ENCODE results near the gene FAM193B.

Gene FAM193B

GRCh38 chr5:177515580-177515979, 38.8 kb downstream of the FAM193B start:
- no peak for DNase-seq (ENCODE audit: low read depth, low spot score)

DNA sequence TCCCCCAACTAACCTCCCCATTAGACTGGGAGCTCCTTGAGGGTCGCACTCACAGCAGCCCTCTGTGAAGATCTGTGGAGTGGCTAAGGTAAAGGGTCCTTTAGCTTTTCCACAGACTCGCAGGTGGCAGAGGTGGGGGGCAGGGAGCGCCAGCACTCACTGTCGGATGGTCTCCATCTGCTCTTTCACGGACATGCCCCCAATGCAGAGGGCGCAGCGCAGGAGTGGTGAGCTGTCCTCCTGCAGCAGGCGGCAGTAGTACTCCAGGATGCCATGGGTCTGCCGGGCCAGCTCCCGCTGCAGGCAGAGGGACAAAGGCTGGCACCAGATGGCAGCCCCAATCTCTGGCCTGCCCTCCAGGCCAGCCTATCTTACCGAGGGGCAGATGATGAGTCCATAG, 39.8 kb downstream of the FAM193B start:
- DNase-seq (ENCODE audit: low read depth, low spot score), result no peak

GRCh38 chr5:177513500-177513899, 40.9 kb downstream of the FAM193B start:
- DNase-seq (ENCODE audit: low read depth, low spot score), result no peak

DNA sequence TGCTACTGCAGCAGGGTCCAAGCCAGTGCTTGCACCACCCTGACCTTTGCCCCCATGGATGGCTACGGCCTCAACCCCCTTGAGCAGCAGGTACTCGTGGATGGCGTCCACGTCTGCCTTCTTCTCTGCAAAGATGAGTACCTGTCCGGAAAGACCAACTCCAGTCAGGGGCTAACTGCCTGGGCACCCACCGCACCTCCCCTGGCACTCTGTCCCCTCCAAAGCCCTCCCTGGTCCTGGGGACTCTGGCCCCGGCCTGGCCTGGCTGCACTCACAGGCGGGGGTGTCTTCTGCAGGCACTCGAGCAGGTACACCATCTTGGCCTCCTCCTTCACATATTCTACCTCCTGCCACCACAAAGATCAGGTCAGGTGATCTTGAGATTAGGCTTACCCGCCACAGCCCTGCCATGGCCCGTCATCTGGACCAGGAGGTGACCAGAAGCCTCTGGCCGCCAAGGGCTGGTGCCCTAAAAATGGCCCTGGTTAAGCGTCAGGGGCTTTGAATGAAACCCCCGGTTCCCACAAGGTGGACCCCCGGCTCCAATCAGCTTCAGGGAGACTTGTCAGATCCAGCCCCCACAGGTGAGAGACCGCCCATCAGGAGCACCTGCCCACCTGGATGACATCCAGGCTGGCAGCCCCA, 41.5 kb downstream of the FAM193B start:
- DNase-seq (ENCODE audit: low read depth, low spot score), result no peak

DNA sequence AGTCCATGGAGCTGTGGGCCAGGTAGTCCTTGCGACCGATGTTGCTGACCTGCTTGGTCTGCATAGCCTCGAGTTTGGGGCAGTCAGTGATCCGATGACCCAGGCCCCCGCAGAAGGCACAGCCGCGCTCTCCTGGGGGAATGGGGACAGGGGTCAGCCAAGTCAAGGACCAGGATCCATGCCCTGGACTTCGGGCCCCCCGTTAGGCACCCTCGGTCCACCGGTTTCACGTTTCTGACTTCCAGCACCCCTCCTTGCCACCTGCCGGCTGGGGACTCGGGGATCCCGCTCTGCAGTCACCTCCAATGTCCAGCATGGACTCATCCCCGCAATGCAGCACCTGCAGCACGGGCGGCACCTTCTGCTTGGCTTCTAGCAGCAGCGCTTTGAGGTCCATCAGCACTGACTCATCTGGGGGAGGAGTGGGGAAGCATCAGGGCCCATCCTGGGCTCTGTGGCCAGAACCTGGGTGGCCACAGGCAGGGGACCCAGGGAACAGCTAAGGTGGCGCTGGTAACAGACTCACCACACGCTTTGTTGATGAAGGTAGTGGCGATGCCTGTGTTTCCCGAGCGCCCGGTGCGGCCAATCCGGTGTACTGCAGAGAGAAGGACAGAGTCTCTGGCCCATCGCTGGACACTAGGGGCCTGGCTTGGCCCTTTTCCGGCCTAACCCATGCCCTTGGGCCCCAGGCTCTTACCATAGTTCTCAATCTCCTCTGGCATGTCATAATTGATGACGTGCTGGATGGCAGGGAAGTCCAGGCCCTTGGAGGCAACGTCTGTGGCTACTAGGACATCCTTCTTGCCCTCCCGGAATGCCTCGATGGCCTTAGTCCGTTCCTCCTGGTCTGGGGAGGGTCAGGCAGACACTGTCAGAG, 42.3 kb downstream of the FAM193B start:
- DNase-seq (ENCODE audit: low read depth, low spot score), result no peak

DNA sequence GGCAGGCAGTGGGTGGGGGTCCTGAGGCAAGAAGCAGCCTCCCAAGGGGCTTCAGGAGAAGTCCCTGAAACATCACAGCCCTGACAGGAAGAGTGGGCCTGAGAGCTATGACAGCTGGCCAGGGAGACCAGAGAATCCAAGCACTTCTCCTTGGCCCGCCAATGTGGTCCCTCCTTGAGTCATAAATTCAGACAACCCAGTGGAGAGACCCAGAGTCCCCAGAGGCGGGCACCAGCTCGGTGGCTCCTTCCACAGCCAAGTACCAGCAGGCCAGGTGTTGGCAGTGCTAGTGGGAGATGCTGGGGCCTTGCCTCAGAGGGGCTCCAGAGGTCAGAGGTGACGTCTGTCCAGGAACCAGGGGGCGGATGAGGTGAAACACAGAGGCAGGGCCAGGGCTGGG, 43.2 kb downstream of the FAM193B start:
- no peak for DNase-seq (ENCODE audit: low read depth, low spot score)

DNA sequence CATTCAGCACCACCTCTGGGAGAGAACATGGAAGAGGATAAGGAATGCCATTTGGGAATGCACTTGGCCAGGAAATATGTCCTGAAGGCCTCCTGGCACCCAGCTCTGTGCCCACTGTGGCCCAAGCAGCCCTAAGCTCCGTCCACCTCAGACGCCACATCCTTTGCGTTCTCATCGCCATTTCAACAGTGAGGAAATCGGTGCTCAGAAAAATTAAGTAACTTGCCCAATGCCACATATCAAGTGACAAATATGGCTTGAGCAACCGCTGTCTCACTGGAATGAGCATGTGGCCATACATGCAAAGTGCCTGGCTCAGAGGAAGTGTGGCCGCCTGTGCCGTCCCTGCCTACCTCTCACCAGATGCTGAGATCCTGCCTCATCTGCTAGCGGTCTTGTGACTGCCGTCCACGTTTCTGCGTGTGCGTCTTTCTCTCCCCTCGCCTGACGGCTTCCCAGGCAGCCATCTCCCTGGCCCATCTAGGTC, 43.8 kb downstream of the FAM193B start:
- DNase-seq (ENCODE audit: low read depth, low spot score), result no peak

GRCh38 chr5:177509991-177510566, 44.3 kb downstream of the FAM193B start:
- no peak for DNase-seq (ENCODE audit: low read depth, low spot score)

DNA sequence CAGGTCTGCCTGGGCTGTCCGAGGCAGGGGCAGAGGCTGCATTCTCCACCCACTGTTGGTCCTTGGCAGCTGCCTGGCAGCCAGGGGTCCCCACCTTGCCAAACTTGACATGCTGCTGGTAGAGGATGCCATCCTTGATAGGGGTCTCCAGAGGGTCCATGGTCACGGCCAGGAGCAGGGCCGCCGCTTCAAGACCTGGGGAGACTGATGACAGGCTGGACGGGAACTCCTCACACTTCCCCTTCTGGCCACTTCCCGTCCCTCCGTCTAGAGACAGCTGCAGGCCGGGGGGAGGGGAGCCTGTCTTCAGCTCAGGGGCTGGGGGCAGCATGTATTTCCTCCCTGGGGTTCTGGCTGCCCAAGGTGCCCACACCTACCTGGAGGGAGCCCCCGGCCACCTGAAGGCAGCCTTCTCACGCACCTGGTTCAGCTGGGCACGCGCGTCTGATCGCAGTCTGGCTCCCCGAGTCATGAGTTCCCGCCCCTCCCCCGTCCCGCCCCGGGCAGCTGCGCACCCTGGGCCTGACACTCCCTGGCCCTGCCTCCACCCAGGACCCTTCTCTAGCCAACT, 44.9 kb downstream of the FAM193B start, which contains the start of gene DOK3:
TSS of gene DOK3 (minus strand) at position 446 of the 571 bp plus-strand sequence. CDS start at position 160, 286 bp downstream.
- no peak for DNase-seq (ENCODE audit: low read depth, low spot score)

GRCh38 chr5:177508837-177509236, 45.5 kb downstream of the FAM193B start:
- no peak for DNase-seq (ENCODE audit: low read depth, low spot score)

GRCh38 chr5:177508221-177508611, 46.1 kb downstream of the FAM193B start:
- no peak for DNase-seq (ENCODE audit: low read depth, low spot score)

GRCh38 chr5:177507596-177508220, 46.7 kb downstream of the FAM193B start:
- DNase-seq (ENCODE audit: low read depth, low spot score), result no peak

GRCh38 chr5:177507165-177507564, 47.2 kb downstream of the FAM193B start:
- no peak for DNase-seq (ENCODE audit: low read depth, low spot score)

DNA sequence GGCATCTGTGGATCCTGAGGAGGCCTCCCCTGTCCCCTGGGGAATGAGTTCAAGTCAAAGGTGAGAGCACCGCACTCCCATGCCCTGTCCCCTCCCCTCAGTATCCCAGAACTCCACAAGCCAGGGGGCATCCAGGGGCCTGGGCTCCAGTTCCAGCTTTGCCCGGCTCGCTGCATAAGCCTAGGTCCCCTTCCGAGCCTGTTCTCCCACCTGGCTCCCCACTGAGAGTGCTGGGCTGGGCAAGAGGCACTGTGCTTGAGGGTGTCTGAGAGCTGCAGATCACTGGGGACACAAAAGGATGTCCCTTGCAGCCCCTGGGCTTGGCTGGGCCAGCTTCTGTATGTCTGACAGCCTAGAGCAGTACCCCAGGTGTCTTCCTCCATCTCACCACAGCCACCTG, 49.3 kb downstream of the FAM193B start:
- no peak for DNase-seq (ENCODE audit: low read depth, low spot score)

DNA sequence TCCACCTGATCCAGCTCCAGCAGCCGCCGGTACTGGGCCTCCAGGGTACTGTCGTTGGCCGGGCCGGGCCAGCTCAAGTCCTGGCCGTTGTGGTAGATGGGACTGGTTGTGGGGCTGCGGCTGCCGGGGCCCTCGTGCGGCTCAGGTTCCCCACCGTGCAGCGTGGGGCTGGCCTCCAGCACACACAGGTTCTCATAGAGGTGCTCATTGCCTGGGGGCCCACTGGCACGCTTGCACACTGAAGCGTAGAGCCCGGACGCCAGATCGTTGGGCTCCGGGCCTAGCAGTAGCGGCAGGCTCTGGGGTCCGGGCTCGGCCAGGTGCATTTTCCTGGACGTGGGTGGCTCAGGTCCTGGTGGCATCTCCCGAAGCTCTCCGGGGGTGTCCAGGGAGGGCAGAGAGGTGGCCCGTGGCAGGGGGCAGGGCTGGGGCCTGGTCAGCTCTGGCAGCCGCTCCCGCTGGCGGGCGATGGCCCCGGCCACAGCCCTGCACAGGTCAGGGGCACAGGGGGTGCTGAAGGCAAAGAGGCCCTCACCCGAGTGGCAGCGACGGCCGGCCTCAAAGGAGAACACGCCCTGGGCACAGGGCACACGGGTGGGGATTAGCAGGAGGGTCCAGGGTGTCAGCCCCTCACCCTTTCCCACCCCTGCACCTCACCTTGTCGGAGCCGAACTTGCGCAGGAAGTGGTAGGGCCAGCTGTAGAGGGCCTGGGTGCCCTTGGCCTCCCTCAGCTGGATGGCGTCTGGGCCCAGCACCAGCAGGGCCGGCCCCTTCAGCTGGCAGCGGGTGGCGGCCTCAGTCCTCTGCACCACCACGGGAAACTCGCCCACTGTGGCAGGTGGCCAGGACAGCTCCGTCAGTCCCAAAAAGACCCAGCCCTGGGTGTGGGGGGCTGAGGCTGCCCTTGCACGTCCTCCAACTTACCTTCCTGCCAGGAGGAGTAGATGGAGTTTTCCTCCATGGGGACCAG, 50.0 kb downstream of the FAM193B start:
- no peak for DNase-seq (ENCODE audit: low read depth, low spot score)

- no peak for DNase-seq (ENCODE audit: low read depth, low spot score)
These were observed 50.8 kb downstream of the FAM193B start for GRCh38 chr5:177503351-177504085.

GRCh38 chr5:177502886-177503285, 51.5 kb downstream of the FAM193B start:
- DNase-seq (ENCODE audit: low read depth, low spot score), result no peak

DNA sequence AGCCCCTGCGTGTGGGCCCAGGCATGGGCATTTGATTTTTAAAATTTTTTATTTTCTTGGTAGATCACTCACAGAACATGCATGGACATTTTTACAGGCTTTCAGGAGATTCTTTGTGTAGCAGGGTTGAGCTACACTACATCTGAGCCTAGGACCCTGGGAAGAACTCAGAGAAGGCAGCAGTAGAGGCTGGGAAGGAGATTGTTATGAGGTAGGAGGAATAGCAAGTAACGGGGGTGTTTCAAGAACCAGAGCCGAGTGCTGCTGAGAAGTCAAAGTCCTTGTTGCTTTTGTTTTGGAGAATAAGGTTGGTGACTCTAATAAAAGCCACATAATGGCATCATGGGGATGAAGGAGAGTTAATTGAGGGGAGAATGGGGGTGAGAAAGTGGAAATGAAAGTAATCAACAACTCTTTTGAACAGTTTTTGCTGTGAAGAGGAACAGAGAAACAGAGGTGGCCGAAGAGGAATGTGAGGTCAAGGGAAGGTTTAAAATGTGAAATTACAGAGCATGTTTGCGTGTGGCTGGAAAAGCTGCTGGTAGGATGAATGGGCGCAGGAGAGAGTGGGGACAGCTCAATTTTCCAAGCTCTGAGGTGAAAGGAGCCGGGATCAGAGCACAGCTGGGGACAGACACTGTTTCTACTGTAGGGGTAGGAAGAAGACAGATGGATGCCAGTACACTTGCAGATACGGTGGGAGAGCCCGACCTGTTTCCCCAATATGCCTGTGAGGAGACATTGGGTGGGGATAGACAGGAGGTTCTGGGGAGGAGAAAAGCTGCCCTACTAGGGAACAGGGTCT, 52.3 kb downstream of the FAM193B start:
- no peak for DNase-seq (ENCODE audit: low read depth, low spot score)

All from brain pericyte (primary cell).